K562 (cell line): ENCODE data around the gene WNT7B. TPM values are rescaled to one million over a fixed set of nuclear protein-coding genes. Genes with fewer than 3 reads are reported as not detected.
A peak's percentile ranks its signal among the peaks of the same experiment; 100 is the strongest.

Experiments
- BRD4 ChIP-seq: fragments of 200-600 bp; sonication (generic); IDR thresholded peaks from 2 replicates; pipeline ENCODE4 v1.6.1; 2017; ENCODE audit warnings: inconsistent platforms
- CBX1 ChIP-seq: sonication (generic); IDR thresholded peaks from 2 replicates; pipeline ENCODE4 v1.6.1; 2016; ENCODE audit warnings: antibody characterized with exemption, low read depth, mild to moderate bottlenecking
- CHD1 ChIP-seq: fragments of 200-600 bp; sonication (generic); IDR thresholded peaks from one replicate; pipeline ENCODE4 v1.6.1; 2012; ENCODE audit warnings: mild to moderate bottlenecking, moderate library complexity, low read length, inconsistent platforms
- POLR3G ChIP-seq: IDR thresholded peaks from 2 replicates; pipeline ENCODE4 v1.6.1; 2011; ENCODE audit not compliant: insufficient read length, insufficient replicate concordance; ENCODE audit errors: extremely low read depth
- RBM25 ChIP-seq: fragments of 200-400 bp; formaldehyde crosslinking; IDR thresholded peaks from 2 replicates; pipeline ENCODE4 v1.6.1; 2018; ENCODE audit warnings: low read length, low read depth, moderate library complexity; ENCODE audit not compliant: severe bottlenecking
- SMARCC2 ChIP-seq: fragments of 450-650 bp; IDR thresholded peaks from 2 replicates; pipeline ENCODE4 v1.6.1; 2017; ENCODE audit warnings: antibody characterized with exemption, moderate library complexity, mild to moderate bottlenecking, low read depth
- TAL1 ChIP-seq: fragments of 450-650 bp; IDR thresholded peaks from 2 replicates; pipeline ENCODE4 v1.6.1; 2016; ENCODE audit warnings: mild to moderate bottlenecking
- TARDBP ChIP-seq: fragments of 450-650 bp; IDR thresholded peaks from 2 replicates; pipeline ENCODE4 v1.6.1; 2016
- ZNF140 ChIP-seq: fragments of 250-450 bp; sonication (Bioruptor Pico); IDR thresholded peaks from 2 replicates; pipeline ENCODE4 v1.8.0; 2021; ENCODE audit warnings: moderate library complexity, mild to moderate bottlenecking, inconsistent platforms
- polyA plus RNA-seq, 8 experiments: library from polyadenylated mRNA; depleted of rRNA in 4 of 8; stranded (reverse) in 5 of 8; unstranded in 3 of 8; fragments of >200 nt; fragmentation: Nextera tagmentation in 2 of 8; fragmentation: Illumina TruSeq in 1 of 8; extraction: Ambion mirVana in 2 of 8; extraction: Trizol in 1 of 8; gene quantifications; 2 replicates each; pipeline versions ENCODE4 v1.2.1 to v1.2.3, GENCODE V29; 2011 to 2014; ENCODE audit warnings: inconsistent platforms in 1 of 8, missing spikeins in 1 of 8
- total RNA-seq, 7 experiments: library from RNA; depleted of rRNA in 6 of 7; stranded (reverse); fragments of >200 nt in 6 of 7; fragmentation: Illumina TruSeq in 2 of 7; extraction: Trizol in 2 of 7; gene quantifications; 2 replicates each; pipeline versions ENCODE4 v1.2.1 to v1.2.3, GENCODE V29; 2011 to 2021; ENCODE audit warnings: low replicate concordance in 1 of 7
- TF ChIP-seq, protein P1 (sequence below), 2 experiments: fragments of 450-650 bp; IDR thresholded peaks; 2 replicates each; pipeline ENCODE4 v1.6.1; 2016
- TF ChIP-seq, protein P2 (sequence below): fragments of 450-650 bp; formaldehyde crosslinking; IDR thresholded peaks from 2 replicates; pipeline ENCODE4 v1.4.0; 2022; ENCODE audit warnings: missing genetic modification characterization
- TF ChIP-seq, protein P3 (sequence below): fragments of 450-650 bp; formaldehyde crosslinking; IDR thresholded peaks from 2 replicates; pipeline ENCODE4 v1.4.0; 2020; ENCODE audit warnings: mild to moderate bottlenecking, mixed read lengths
- TF ChIP-seq, protein P4 (sequence below): fragments of 450-650 bp; IDR thresholded peaks from 2 replicates; pipeline ENCODE4 v1.7.0; 2016; ENCODE audit warnings: borderline replicate concordance

The WNT7B gene
- total and polyA plus RNA-seq, 9 of the 15 experiments (the other 6 are each of a cell fraction or from before 2014, with no cell fraction given): not detected

DNA sequence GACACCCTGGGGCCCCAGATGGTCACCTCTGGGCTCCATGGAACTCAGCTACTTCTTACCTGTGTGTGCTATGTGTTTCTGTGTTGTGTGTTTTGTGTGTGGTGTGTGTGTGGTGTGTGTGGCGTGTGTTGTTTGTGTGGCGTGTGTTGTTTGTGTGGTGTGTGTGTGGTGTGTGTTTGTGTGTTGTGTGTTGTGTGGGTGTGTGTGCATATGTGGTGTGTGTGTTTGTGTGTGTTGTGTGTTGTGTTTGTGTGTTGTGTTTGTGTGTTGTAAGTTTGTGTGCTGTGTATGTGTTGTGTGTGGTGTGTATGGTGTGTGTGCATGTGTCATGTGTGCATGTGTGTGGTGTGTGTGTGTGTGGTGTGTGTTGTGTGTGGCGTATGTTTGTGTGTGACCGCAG is 3.8 kb upstream of the WNT7B start (continued):
- TF ChIP-seq, protein P1, sequence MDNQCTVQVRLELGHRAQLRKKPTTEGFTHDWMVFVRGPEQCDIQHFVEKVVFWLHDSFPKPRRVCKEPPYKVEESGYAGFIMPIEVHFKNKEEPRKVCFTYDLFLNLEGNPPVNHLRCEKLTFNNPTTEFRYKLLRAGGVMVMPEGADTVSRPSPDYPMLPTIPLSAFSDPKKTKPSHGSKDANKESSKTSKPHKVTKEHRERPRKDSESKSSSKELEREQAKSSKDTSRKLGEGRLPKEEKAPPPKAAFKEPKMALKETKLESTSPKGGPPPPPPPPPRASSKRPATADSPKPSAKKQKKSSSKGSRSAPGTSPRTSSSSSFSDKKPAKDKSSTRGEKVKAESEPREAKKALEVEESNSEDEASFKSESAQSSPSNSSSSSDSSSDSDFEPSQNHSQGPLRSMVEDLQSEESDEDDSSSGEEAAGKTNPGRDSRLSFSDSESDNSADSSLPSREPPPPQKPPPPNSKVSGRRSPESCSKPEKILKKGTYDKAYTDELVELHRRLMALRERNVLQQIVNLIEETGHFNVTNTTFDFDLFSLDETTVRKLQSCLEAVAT (IDR thresholded peaks at IDR 0.05): peak; percentile 41 to 69; a peak in 2 of 4 replicates
- TF ChIP-seq CBX1 (no peak), TAL1 (0 out of 2 replicates have a peak, but pooled peaks have one; percentile 6), POLR3G (no peak), CHD1 (no peak), RBM25 (no peak), ZNF140 (CRISPR knock-in tag) (no peak), TARDBP (no peak), SMARCC2 (no peak), BRD4 (no peak)
- TF ChIP-seq, protein P2, sequence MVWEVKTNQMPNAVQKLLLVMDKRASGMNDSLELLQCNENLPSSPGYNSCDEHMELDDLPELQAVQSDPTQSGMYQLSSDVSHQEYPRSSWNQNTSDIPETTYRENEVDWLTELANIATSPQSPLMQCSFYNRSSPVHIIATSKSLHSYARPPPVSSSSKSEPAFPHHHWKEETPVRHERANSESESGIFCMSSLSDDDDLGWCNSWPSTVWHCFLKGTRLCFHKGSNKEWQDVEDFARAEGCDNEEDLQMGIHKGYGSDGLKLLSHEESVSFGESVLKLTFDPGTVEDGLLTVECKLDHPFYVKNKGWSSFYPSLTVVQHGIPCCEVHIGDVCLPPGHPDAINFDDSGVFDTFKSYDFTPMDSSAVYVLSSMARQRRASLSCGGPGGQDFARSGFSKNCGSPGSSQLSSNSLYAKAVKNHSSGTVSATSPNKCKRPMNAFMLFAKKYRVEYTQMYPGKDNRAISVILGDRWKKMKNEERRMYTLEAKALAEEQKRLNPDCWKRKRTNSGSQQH (CRISPR knock-in tag): no peak
- TF ChIP-seq, protein P3, sequence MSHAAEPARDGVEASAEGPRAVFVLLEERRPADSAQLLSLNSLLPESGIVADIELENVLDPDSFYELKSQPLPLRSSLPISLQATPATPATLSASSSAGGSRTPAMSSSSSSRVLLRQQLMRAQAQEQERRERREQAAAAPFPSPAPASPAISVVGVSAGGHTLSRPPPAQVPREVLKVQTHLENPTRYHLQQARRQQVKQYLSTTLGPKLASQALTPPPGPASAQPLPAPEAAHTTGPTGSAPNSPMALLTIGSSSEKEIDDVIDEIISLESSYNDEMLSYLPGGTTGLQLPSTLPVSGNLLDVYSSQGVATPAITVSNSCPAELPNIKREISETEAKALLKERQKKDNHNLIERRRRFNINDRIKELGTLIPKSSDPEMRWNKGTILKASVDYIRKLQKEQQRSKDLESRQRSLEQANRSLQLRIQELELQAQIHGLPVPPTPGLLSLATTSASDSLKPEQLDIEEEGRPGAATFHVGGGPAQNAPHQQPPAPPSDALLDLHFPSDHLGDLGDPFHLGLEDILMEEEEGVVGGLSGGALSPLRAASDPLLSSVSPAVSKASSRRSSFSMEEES (CRISPR knock-in tag): no peak
- TF ChIP-seq, protein P4, sequence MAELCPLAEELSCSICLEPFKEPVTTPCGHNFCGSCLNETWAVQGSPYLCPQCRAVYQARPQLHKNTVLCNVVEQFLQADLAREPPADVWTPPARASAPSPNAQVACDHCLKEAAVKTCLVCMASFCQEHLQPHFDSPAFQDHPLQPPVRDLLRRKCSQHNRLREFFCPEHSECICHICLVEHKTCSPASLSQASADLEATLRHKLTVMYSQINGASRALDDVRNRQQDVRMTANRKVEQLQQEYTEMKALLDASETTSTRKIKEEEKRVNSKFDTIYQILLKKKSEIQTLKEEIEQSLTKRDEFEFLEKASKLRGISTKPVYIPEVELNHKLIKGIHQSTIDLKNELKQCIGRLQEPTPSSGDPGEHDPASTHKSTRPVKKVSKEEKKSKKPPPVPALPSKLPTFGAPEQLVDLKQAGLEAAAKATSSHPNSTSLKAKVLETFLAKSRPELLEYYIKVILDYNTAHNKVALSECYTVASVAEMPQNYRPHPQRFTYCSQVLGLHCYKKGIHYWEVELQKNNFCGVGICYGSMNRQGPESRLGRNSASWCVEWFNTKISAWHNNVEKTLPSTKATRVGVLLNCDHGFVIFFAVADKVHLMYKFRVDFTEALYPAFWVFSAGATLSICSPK: no peak
